ENCODE results near the gene COQ8A.

- TF ChIP-seq EZH2 (IDR thresholded peaks at IDR 0.05; ENCODE audit: borderline replicate concordance, low read depth, low read length, severe bottlenecking) (no peak), CTCF (IDR thresholded peaks at IDR 0.05; ENCODE audit: borderline replicate concordance, extremely low read depth, low read length, poor library complexity, severe bottlenecking) (no peak)
Measured at GRCh38 chr1:226890331-226891108, 49.6 kb upstream of the COQ8A start.

Measured in DND-41 (cell line).